ENCODE results near the gene PTPN9.

- TF ChIP-seq EP300 (IDR thresholded peaks at IDR 0.05) (no peak), CTCF (IDR thresholded peaks at IDR 0.05) (no peak), POLR2A (IDR thresholded peaks at IDR 0.05) (no peak)
Measured at GRCh38 chr15:75551091-75551490, 28.0 kb downstream of the PTPN9 start.
